DMS114 treated with DMSO at 0.1 percent for 48 hours (cell line): ENCODE results near the gene ABHD18.
"Not testable (repeated sequence)": the region's sequence is repeated elsewhere in the genome, so short reads cannot be mapped to it uniquely, and the experiment has no call there.

Experiments used
- DNase-seq: peaks from one replicate; lab custom pipeline; 2025; ENCODE audit not compliant: unreplicated experiment; lab: John Stamatoyannopoulos, UW

ABHD18 gene

DNA sequence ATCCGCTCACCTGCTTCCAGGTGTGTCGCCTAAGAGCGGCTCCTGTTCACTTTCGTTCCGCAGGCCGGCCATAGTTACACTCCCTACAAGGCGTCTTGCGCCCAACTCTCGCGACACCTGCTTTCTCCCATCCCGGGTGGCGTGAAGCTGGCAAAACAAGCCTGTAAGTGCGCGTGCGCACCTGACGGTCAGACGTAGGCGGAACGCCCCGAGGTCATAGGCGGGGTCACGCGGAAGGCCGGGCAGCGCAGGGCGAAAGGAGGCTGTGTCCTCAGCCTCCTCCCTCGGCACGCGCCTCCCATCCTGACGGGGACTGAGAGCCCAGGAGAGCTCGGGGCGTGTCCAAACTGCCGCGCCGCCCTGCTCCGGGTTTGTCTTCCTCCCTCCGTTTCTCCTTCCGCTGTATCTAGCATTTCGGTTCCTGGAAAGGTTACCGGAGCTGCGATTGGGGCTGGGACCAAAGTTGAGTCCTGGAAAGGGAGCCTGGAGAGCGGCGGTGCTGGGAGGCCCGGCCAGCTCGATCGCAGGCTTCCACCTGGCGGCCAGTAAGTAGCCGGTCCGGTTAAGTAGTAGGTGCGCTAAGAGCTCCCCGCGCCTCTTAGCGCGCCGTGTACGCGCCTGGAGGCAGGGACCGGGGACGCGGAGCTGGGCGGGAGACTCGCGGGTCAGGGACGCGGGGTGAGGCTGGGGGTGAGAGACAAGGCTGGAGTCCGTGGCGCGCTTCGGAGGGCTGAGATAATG lies at the start of gene ABHD18, which contains the start of gene MFSD8:
ABHD18 (plus strand) TSS at position 345 of the 741 bp plus-strand sequence. CDS start 17,550 bp downstream, outside the sequence.
MFSD8 (minus strand) TSS at position 112 of the 741 bp plus-strand sequence; CDS start at position 72, 40 bp downstream.
- peak; percentile 88 for DNase-seq

GRCh38 chr4:127916512-127916911 lies 48.7 kb upstream of the ABHD18 start:
- DNase-seq = no peak

DNA sequence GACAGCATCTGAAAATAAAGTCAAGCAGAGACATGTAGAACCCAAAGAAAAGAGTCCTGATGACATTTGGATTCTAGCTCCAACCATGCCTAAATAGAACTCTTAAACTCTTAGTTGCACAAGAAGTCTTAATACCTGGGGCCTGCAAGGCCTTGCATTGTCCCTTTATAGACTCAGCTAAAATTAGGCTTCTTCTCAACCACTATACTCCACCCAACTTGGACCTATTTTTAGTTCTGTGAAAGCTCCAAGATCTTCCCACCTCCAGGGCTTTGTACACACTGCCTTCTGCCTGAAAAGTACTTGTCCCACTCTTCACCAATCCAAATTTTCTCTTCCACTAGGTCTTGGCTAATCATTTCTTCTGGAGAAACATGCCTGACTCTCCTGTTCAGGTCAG lies 48.1 kb upstream of the ABHD18 start:
- DNase-seq = no peak

GRCh38 chr4:127920521-127920920 lies 44.7 kb upstream of the ABHD18 start:
- DNase-seq = no peak

GRCh38 chr4:127922226-127922625 lies 43.0 kb upstream of the ABHD18 start:
- DNase-seq = no peak

DNA sequence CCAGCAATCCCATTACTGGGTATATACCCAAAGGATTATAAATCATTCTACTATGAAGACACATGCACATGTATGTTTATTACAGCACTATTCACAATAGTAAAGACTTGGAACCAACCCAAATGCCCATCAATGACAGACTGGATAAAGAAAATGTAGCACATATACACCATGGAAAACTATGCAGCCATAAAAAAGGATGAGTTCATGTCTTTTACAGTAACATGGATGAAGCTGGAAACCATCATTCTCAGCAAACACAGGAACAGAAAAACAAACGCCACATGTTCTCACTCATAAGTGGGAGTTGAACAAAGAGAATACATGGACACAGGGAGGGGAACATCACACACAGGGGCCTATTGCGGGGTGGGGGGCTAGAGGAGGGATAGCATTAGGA lies 39.5 kb upstream of the ABHD18 start:
- not testable (repeated sequence) for DNase-seq

- DNase-seq = no peak
These were observed 35.0 kb upstream of the ABHD18 start for GRCh38 chr4:127930175-127930574.

- not testable (repeated sequence) for DNase-seq
These were observed 33.4 kb upstream of the ABHD18 start for GRCh38 chr4:127931836-127932235.

- DNase-seq = no peak
These were observed 28.2 kb upstream of the ABHD18 start for GRCh38 chr4:127936974-127937373.

DNA sequence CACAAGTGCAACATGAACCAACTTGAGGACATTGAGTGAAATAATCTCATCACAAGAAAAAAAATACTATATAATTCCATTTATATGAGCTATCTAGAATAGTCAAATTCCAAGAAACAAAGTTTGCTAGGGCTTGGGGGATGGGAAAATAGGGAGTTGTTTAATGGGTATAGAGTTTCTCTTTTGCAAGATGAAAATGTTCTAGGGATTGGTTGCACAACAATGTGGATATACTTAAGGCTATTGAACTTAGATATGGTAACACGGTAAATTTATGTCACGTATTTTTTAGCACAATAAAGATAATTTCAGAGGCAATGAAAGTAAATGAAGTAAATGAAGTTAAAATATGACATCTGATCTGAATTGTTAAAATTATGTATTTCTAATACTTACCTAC lies 8.1 kb upstream of the ABHD18 start:
- no peak for DNase-seq

GRCh38 chr4:127959794-127960193 lies 5.4 kb upstream of the ABHD18 start:
- no peak for DNase-seq

GRCh38 chr4:127963633-127964398 lies 1.4 kb upstream of the ABHD18 start:
- not testable (repeated sequence) for DNase-seq

- DNase-seq = not testable (repeated sequence)
These were observed 662 bp upstream of the ABHD18 start for GRCh38 chr4:127964426-127965061.

GRCh38 chr4:127965803-127966175 lies 583 bp downstream of the ABHD18 start:
- DNase-seq = no peak

DNA sequence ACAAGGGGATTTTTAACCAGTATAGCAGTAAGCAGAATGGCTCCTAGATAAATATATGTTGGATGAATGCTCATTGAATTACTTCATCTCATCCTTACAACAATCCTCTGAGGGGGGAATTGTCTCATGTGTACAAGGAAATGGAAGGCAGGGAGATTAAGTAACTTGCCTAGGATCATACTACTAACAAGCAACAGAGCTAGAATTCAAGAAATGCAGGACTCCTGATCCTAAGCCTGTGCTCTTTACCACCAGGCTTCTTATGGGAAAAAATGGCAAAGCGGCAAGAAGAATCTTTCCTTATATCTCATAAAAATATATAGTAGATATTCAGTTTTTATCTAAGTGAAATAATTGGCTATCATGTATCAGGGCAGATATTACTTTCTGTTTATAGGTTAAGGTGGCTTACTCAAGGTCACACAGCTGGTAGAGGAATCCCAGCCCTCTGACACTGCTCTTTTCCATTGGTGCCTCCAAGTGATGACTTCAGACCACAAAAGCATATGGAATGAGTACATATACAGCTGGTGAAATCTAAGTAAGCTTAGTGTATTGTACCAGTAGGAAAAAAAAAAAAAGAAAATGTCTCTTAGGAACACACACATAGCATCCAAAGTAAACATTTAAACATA lies 2.1 kb downstream of the ABHD18 start:
- DNase-seq = no peak

GRCh38 chr4:127968586-127968985 lies 3.4 kb downstream of the ABHD18 start:
- DNase-seq = no peak

- not testable (repeated sequence) for DNase-seq
These were observed 5.7 kb downstream of the ABHD18 start for GRCh38 chr4:127970925-127971324.

DNA sequence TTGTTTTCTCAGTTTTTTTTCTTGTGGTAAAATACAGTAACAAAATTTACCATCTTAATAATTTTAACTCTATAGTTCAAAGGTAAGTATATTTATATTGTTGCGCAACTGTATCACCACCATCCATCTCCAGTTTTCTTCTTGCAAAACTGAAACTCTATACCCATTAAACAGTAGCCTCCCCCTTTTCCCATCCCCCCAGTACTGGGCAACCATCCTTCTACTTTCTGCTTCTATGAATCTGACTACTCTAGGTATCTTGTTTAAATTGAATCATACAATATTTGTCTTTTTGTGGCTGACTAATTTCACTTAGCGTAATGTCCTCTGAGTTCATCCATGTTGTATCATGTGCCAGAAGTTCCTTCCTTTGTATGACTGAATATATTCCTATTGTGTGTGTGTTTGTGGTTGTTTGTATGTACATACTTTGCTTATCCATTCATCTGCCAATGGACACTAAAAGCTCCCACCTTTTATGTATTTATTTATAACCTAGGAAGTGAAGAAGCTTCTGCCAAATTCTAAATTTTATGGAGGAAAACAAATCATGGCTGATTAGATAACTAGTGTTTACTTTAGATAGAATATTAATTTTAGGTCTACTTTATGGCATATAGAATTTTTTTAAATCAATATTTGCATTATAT lies 10.0 kb downstream of the ABHD18 start:
- DNase-seq = no peak

GRCh38 chr4:127978930-127979329 lies 13.7 kb downstream of the ABHD18 start:
- DNase-seq = no peak

DNA sequence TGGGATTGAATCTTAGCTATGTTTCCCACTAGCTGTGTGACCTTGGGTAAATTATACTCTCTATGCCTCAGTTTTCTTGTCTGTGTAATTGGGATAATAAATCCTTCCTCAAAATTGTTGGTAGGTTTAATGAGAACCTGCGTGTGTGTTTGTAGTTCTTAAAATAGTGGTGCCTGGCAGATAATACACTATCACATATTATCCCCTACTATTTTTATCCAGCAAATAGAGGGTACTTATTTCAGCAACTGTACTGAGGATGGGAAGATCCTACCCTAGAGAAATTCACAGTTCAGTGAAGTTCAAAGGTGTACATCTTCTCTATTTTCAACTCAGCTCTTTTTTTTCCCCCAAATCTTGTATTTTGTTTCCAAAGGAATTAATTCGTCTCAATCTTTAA lies 17.2 kb downstream of the ABHD18 start:
- no peak for DNase-seq

GRCh38 chr4:127985989-127986388 lies 20.8 kb downstream of the ABHD18 start:
- no peak for DNase-seq
